H1 (cell line): Measurements from ENCODE around the gene SVIL. TPM values are rescaled to one million over a fixed set of nuclear protein-coding genes. Genes with fewer than 3 reads are reported as not detected.

Experiments used
- CTCF ChIA-PET: fragments of 300-600 bp; sonication (Branson Sonifier 250); formaldehyde crosslinking; loops from one replicate; lab custom pipeline; 2021; ENCODE audit not compliant: partially characterized antibody; lab: Charles Lee
- POLR2A ChIA-PET: fragments of 300-600 bp; sonication (Branson Sonifier 250); formaldehyde crosslinking; loops from one replicate; lab custom pipeline; 2021; ENCODE audit warnings: inconsistent platforms; ENCODE audit not compliant: partially characterized antibody; lab: Charles Lee
- DNase-seq, 2 experiments: peaks; one replicate each; pipeline versions ENCODE4 v3.0.0 to v3.0.0-alpha.2; 2010 to 2022; ENCODE audit warnings: low spot score in 2 of 2, low read depth in 1 of 2, mixed read lengths in 1 of 2
- FAIRE-seq: peaks from 2 replicates; lab custom pipeline; 2011; peaks lifted over from hg19 to GRCh38; lab: Jason Lieb, UNC
- H2AFZ ChIP-seq: 2 replicates; pipeline ENCODE4 v1.8.1; 2012; ENCODE audit warnings: low read length, inconsistent platforms
- H2AK5ac ChIP-seq: 2 replicates; pipeline ENCODE4 v1.6.1; 2013; ENCODE audit warnings: low read depth, low read length
- H2BK120ac ChIP-seq: replicated peaks from 2 replicates; pipeline ENCODE3; 2013; ENCODE audit warnings: low read depth, low read length, inconsistent platforms
- H2BK12ac ChIP-seq: 2 replicates; pipeline ENCODE4 v1.6.1; 2013; ENCODE audit warnings: low read depth, low read length
- H2BK15ac ChIP-seq: 2 replicates; pipeline ENCODE4 v1.6.1; 2013; ENCODE audit warnings: low read length
- H2BK20ac ChIP-seq: 2 replicates; pipeline ENCODE4 v1.6.1; 2013; ENCODE audit warnings: low read length
- H2BK5ac ChIP-seq: 2 replicates; pipeline ENCODE4 v1.6.1; 2013; ENCODE audit warnings: low read depth, low read length
- H3K14ac ChIP-seq: 2 replicates; pipeline ENCODE4 v1.6.1; 2013; ENCODE audit warnings: inconsistent platforms; ENCODE audit not compliant: insufficient read length
- H3K18ac ChIP-seq: 2 replicates; pipeline ENCODE4 v1.6.1; 2013; ENCODE audit warnings: low read length; ENCODE audit errors: extremely low read depth
- H3K23ac ChIP-seq: 2 replicates; pipeline ENCODE4 v1.6.1; 2013; ENCODE audit warnings: inconsistent platforms; ENCODE audit not compliant: insufficient read length
- H3K23me2 ChIP-seq: 2 replicates; pipeline ENCODE4 v1.6.1; 2013; ENCODE audit warnings: low read depth, low read length
- H3K27ac ChIP-seq: 2 replicates; pipeline ENCODE4 v1.6.1; 2011; ENCODE audit warnings: low read depth, low read length, inconsistent platforms
- H3K27me3 ChIP-seq, 4 experiments: replicated peaks in 1 of 4; 1 replicate in 1 of 4; 2 replicates in 3 of 4; pipeline versions ENCODE4 v1.6.1 to v1.8.1; 2011 to 2013; ENCODE audit warnings: low read length in 3 of 4, mild to moderate bottlenecking in 3 of 4, inconsistent platforms in 2 of 4, mixed read lengths in 2 of 4, moderate library complexity in 1 of 4; ENCODE audit not compliant: control insufficient read depth in 3 of 4, insufficient read depth in 3 of 4; ENCODE audit errors: extremely low read depth in 1 of 4
- H3K36me3 ChIP-seq, 4 experiments: 2 replicates each; pipeline versions ENCODE4 v1.6.1 to v1.8.1; 2011 to 2013; ENCODE audit warnings: mild to moderate bottlenecking in 4 of 4, low read length in 3 of 4, moderate library complexity in 2 of 4, control low read depth in 1 of 4, inconsistent platforms in 1 of 4; ENCODE audit not compliant: insufficient read depth in 4 of 4, control insufficient read depth in 2 of 4
- H3K4ac ChIP-seq: replicated peaks from 2 replicates; pipeline ENCODE3; 2013; ENCODE audit warnings: low read length, low read depth, mixed read lengths, inconsistent platforms; ENCODE audit not compliant: insufficient read length
- H3K4me1 ChIP-seq, 4 experiments: replicated peaks in 1 of 4; 1 replicate in 1 of 4; 2 replicates in 3 of 4; pipeline versions ENCODE4 v1.6.1 to v1.8.1; 2011 to 2013; ENCODE audit warnings: low read length in 3 of 4, inconsistent platforms in 2 of 4, mixed read lengths in 1 of 4; ENCODE audit not compliant: insufficient read depth in 4 of 4, control insufficient read depth in 3 of 4
- H3K4me2 ChIP-seq, 2 experiments: 2 replicates each; pipeline versions ENCODE4 v1.6.1 to v1.8.1; 2011 to 2013; ENCODE audit warnings: low read depth in 2 of 2, low read length in 2 of 2, control low read depth in 1 of 2, inconsistent platforms in 1 of 2, mild to moderate bottlenecking in 1 of 2; ENCODE audit not compliant: insufficient read depth in 1 of 2
- H3K4me3 ChIP-seq, 4 experiments: fragments of 200-600, 300-600 bp in 1 of 4; sonication (generic), shearing (Covaris generic), sonication (Bioruptor Twin) in 1 of 4; 2 replicates each; pipeline versions ENCODE4 v1.5.1 to v1.8.1; 2011 to 2016; ENCODE audit warnings: low read length in 4 of 4, low read depth in 3 of 4, control low read depth in 2 of 4, inconsistent platforms in 2 of 4, mild to moderate bottlenecking in 2 of 4, mixed read lengths in 1 of 4, moderate library complexity in 1 of 4; ENCODE audit not compliant: insufficient read depth in 2 of 4; ENCODE audit errors: extremely low read depth in 1 of 4
- H3K56ac ChIP-seq: replicated peaks from 2 replicates; pipeline ENCODE3; 2013; ENCODE audit warnings: low read depth, mild to moderate bottlenecking, mixed read lengths, low read length, inconsistent platforms; ENCODE audit not compliant: insufficient read length
- H3K79me1 ChIP-seq: 2 replicates; pipeline ENCODE4 v1.6.1; 2013; ENCODE audit warnings: low read depth, low read length, control low read depth
- H3K79me2 ChIP-seq, 2 experiments: 2 replicates each; pipeline versions ENCODE4 v1.6.1 to v1.8.1; 2012 to 2013; ENCODE audit warnings: low read length in 2 of 2, mild to moderate bottlenecking in 2 of 2, inconsistent platforms in 1 of 2; ENCODE audit not compliant: insufficient read depth in 2 of 2, control insufficient read depth in 1 of 2
- H3K9ac ChIP-seq, 4 experiments: replicated peaks in 1 of 4; 1 replicate in 1 of 4; 2 replicates in 3 of 4; pipeline versions ENCODE4 v1.6.1 to v1.8.1; 2011 to 2013; ENCODE audit warnings: low read depth in 3 of 4, low read length in 3 of 4, control low read depth in 2 of 4, mild to moderate bottlenecking in 2 of 4, moderate library complexity in 2 of 4, inconsistent platforms in 1 of 4; ENCODE audit errors: extremely low read depth in 1 of 4
- H3K9me3 ChIP-seq, 2 experiments: 2 replicates each; pipeline versions ENCODE4 v1.6.1 to v1.8.1; 2012 to 2013; ENCODE audit warnings: mild to moderate bottlenecking in 2 of 2, moderate library complexity in 2 of 2, control low read depth in 1 of 2, inconsistent platforms in 1 of 2, low read depth in 1 of 2, low read length in 1 of 2, mixed read lengths in 1 of 2; ENCODE audit not compliant: insufficient read depth in 2 of 2
- H4K20me1 ChIP-seq, 2 experiments: replicated peaks in 1 of 2; 2 replicates each; pipeline versions ENCODE3 to v1.8.1; 2011 to 2013; ENCODE audit warnings: inconsistent platforms in 2 of 2, low read length in 2 of 2, mild to moderate bottlenecking in 1 of 2; ENCODE audit not compliant: insufficient read depth in 2 of 2, control insufficient read depth in 1 of 2
- H4K5ac ChIP-seq: 2 replicates; pipeline ENCODE4 v1.6.1; 2013; ENCODE audit warnings: low read length, low read depth, mixed read lengths, inconsistent platforms; ENCODE audit not compliant: insufficient read length
- H4K8ac ChIP-seq: 2 replicates; pipeline ENCODE4 v1.8.0; 2013; ENCODE audit warnings: mild to moderate bottlenecking, moderate library complexity, low read length, inconsistent platforms; ENCODE audit not compliant: insufficient read depth; ENCODE audit errors: extremely low read depth
- H4K91ac ChIP-seq: replicated peaks from 2 replicates; pipeline ENCODE3; 2013; ENCODE audit warnings: low read length, mixed read lengths, inconsistent platforms; ENCODE audit not compliant: insufficient read length
- EZH2 ChIP-seq: fragments of 200-600 bp; sonication (generic); IDR thresholded peaks from 2 replicates; pipeline ENCODE4 v1.7.1; 2012; ENCODE audit warnings: low read depth, mild to moderate bottlenecking, moderate library complexity, low read length, inconsistent platforms; ENCODE audit not compliant: severe bottlenecking
- HDAC6 ChIP-seq: IDR thresholded peaks from one replicate; pipeline ENCODE4 v1.7.1; 2012; ENCODE audit warnings: low read depth, mild to moderate bottlenecking, inconsistent platforms, low read length, moderate library complexity
- POU5F1 ChIP-seq: IDR thresholded peaks from 2 replicates; pipeline ENCODE4 v1.6.1; 2011; ENCODE audit warnings: low read depth, mild to moderate bottlenecking, low read length, moderate library complexity
- RFX5 ChIP-seq: IDR thresholded peaks from 2 replicates; pipeline ENCODE4 v1.6.1; 2011; ENCODE audit warnings: low read depth, low read length, improper control_type of control experiment, borderline replicate concordance
- SIN3A ChIP-seq, 2 experiments: IDR thresholded peaks in 1 of 2; conservative IDR thresholded peaks in 1 of 2; 2 replicates each; pipeline ENCODE4 v1.6.1; 2011 to 2012; ENCODE audit warnings: low read length in 2 of 2, improper control_type of control experiment in 1 of 2, low read depth in 1 of 2, mild to moderate bottlenecking in 1 of 2
- WGBS, 2 experiments: shearing (Covaris generic) in 1 of 2; methylation state at CpG; one replicate each; pipeline versions ENCODE4 v1.1.6 to v1.1.7; 2013 to 2015; ENCODE audit warnings: low lambda C conversion rate in 2 of 2, mixed read lengths in 2 of 2, inconsistent platforms in 1 of 2, low coverage in 1 of 2, missing lambda C conversion rate in 1 of 2; ENCODE audit not compliant: insufficient replicate concordance in 2 of 2, insufficient coverage in 1 of 2, insufficient read length in 1 of 2; ENCODE audit errors: extremely low coverage in 1 of 2, missing lambda C conversion rate in 1 of 2; 5-methylcytosine and 5-hydroxymethylcytosine counted together
- polyA plus RNA-seq, 7 experiments: library from polyadenylated mRNA; depleted of rRNA in 3 of 7; stranded (reverse) in 5 of 7; unstranded in 2 of 7; fragments of >200 nt in 5 of 7; fragments of 200-250 nt in 2 of 7; gene quantifications; 1 replicate in 5 of 7; 2 replicates in 1 of 7; 4 replicates in 1 of 7; pipeline versions ENCODE4 v1.2.1 to v1.2.3, GENCODE V29; 2011 to 2013; ENCODE audit warnings: missing spikeins in 2 of 7, mixed read lengths in 2 of 7
- total RNA-seq: library from RNA; stranded (reverse); fragmentation: NEBNext Ultra II Directional; extraction: Animal tissue kit (Norgen Biotek cat#: 25700); gene quantifications from 2 replicates; pipeline ENCODE4 v1.2.1, GENCODE V29; 2021

SVIL gene
- total and polyA plus RNA-seq, 2 of the 8 experiments (the other 6 are each of a cell fraction or from before 2014, with no cell fraction given), result 4.7 to 15.4 TPM

DNA sequence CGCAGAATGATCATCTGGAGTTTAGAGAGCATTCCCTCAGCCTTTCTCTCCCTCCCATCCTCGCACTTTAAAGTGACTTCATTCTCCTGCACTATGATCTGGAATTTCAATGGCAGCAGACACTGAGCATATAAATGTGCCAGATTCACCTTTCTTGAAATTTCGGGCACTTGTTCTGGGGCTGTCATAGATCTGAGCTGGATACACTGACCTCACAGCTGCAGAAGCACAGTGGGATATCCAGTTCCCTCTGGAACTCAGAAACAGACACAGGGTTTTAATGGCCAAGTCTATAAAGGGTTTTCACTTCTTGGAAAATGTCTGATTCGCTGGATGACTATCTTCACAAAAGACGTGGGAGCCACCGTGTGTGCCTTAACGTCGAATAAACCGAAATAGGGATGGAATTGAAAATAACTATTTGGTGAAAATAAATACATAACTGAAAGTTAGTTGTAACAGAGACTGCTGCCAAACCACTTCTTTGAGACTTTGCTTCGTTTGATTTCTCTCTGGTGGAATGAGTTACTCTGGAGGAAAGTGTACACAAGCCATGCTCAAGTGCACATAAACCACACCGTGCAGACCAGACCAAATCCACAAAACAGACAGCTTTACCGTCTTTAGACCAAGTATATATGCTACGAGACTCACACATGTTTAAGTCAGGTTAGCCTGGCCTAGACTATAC, 126.1 kb downstream of the SVIL start:
- no peaks in the 10 kb centered on the region for H3K23me2 ChIP-seq
- no peak overlapping the region for H3K4me2 ChIP-seq
- H2BK12ac ChIP-seq, result no peak overlapping the region
- no peak for DNase-seq
- no peak overlapping the region for H4K91ac ChIP-seq
- no peak overlapping the region for H2BK20ac ChIP-seq
- H3K23ac ChIP-seq, result no peak overlapping the region
- H4K8ac ChIP-seq, result no peak overlapping the region
- CTCF ChIA-PET, result interaction anchor here (0.7 to 1.5 kb wide), 5 partner anchors 9 to 439 kb away, joined by 3 to 4 read pairs (median 4); no protein-coding TSS in a partner anchor
- H3K79me1 ChIP-seq, result no peaks in the 10 kb centered on the region
- H3K79me2 ChIP-seq, result no peaks in the 10 kb centered on the region
- FAIRE-seq, result no peak
- H3K27me3 ChIP-seq, result no peaks in the 10 kb centered on the region
- H3K9ac ChIP-seq, result no peak overlapping the region
- H2BK5ac ChIP-seq, result no peak overlapping the region
- no peak overlapping the region for H3K4ac ChIP-seq
- 88% methylated on average over 13 of the region's 13 CpGs; no CpG with 5 or more reads in 1 of the 2 experiments for WGBS, 2 experiments
- TF ChIP-seq EZH2, result no peak
- no peak for TF ChIP-seq POU5F1
- no peak for TF ChIP-seq HDAC6
- no peak for TF ChIP-seq RFX5
- TF ChIP-seq SIN3A (conservative IDR thresholded peaks at IDR 0.05 in 1 of 2, IDR thresholded peaks at IDR 0.05 in 1 of 2; ENCODE audit: low read depth in 1 of 2, low read length in 2 of 2), result no peak
- no peak overlapping the region for H2AK5ac ChIP-seq
- H3K36me3 ChIP-seq, result no peaks in the 10 kb centered on the region; a peak in 1 of 8 replicates
- POLR2A ChIA-PET, result interaction anchor here (0.6 kb wide), 1 partner anchor 116 kb away, joined by 3 read pairs; no protein-coding TSS in a partner anchor
- no peak overlapping the region for H4K5ac ChIP-seq
- 0 out of 2 replicates have a peak overlapping the region, but pooled peaks have one; percentile 65 for H2BK15ac ChIP-seq
- H3K56ac ChIP-seq, result no peak overlapping the region
- H2BK120ac ChIP-seq, result no peak overlapping the region
- H3K4me3 ChIP-seq, result no peak overlapping the region
- H3K27ac ChIP-seq, result no peak overlapping the region
- no peak overlapping the region for H3K18ac ChIP-seq
- H3K4me1 ChIP-seq, result no peaks in the 10 kb centered on the region; a peak in 1 of 7 replicates
- H2AFZ ChIP-seq, result no peak overlapping the region
- H3K14ac ChIP-seq, result no peak overlapping the region
- H3K9me3 ChIP-seq, result no peaks in the 10 kb centered on the region
- H4K20me1 ChIP-seq, result no peaks in the 10 kb centered on the region
